ENCODE data around the gene C10orf143. TPM values are rescaled to one million over a fixed set of nuclear protein-coding genes. Genes with fewer than 3 reads are reported as not detected.

The C10orf143 gene
- total and polyA plus RNA-seq, 2 of the 8 experiments (the other 6 are each of a cell fraction or from before 2014, with no cell fraction given) = 1.6 to 2.0 TPM

GRCh38 chr10:130017631-130018022, 93.0 kb downstream of the C10orf143 start (continued):
- TF ChIP-seq CHD7 (IDR thresholded peaks at IDR 0.05; ENCODE audit: insufficient replicate concordance, low read length) (no peak), GABPA (IDR thresholded peaks at IDR 0.05; ENCODE audit: borderline replicate concordance, insufficient read depth, low read length) (no peak), KDM5A (IDR thresholded peaks at IDR 0.05; ENCODE audit: low read length) (no peak), BRCA1 (IDR thresholded peaks at IDR 0.05; ENCODE audit: low read depth, low read length) (no peak), CBX5 (IDR thresholded peaks at IDR 0.05; ENCODE audit: low read depth, low read length) (no peak), ATF2 (IDR thresholded peaks at IDR 0.05; ENCODE audit: low read length) (no peak), USF2 (IDR thresholded peaks at IDR 0.05; ENCODE audit: low read length) (no peak), SRF (IDR thresholded peaks at IDR 0.05; ENCODE audit: low read depth, low read length) (no peak)

Data from H1 (cell line).